Keratinocyte (primary cell): Measurements from ENCODE around the gene RAB37. TPM values are rescaled to one million over a fixed set of nuclear protein-coding genes. Genes with fewer than 3 reads are reported as not detected.

ENCODE experiments used
- DNase-seq: peaks from one replicate; pipeline ENCODE4 v3.0.0-alpha.2; 2011; ENCODE audit warnings: low read depth, missing footprints, low spot score
- FAIRE-seq: peaks from 2 replicates; lab custom pipeline; 2011; peaks lifted over from hg19 to GRCh38; lab: Jason Lieb, UNC
- H2AFZ ChIP-seq: 2 replicates; pipeline ENCODE4 v1.6.0; 2012; ENCODE audit warnings: low read length, control low read depth, inconsistent platforms; ENCODE audit not compliant: control insufficient read depth
- H3K27ac ChIP-seq: 2 replicates; pipeline ENCODE4 v1.5.1; 2011; ENCODE audit warnings: low read length; ENCODE audit not compliant: control insufficient read depth, insufficient read depth
- H3K27me3 ChIP-seq: 3 replicates; pipeline ENCODE4 v1.6.0; 2011; ENCODE audit warnings: low read length; ENCODE audit not compliant: control insufficient read depth, insufficient read depth; ENCODE audit errors: extremely low read depth
- H3K36me3 ChIP-seq, 2 experiments: 2 replicates in 1 of 2; 3 replicates in 1 of 2; pipeline ENCODE4 v1.5.1; 2011; ENCODE audit warnings: low read length in 2 of 2, mild to moderate bottlenecking in 1 of 2; ENCODE audit not compliant: control insufficient read depth in 2 of 2, insufficient read depth in 2 of 2; ENCODE audit errors: extremely low read depth in 1 of 2
- H3K4me1 ChIP-seq: 3 replicates; pipeline ENCODE4 v1.5.1; 2011; ENCODE audit warnings: low read length; ENCODE audit not compliant: control insufficient read depth, insufficient read depth; ENCODE audit errors: extremely low read depth
- H3K4me2 ChIP-seq: 3 replicates; pipeline ENCODE4 v1.6.0; 2011; ENCODE audit warnings: low read depth, low read length; ENCODE audit not compliant: control insufficient read depth, insufficient read depth; ENCODE audit errors: extremely low read depth
- H3K4me3 ChIP-seq, 3 experiments: fragments of 200-600 bp in 1 of 3; sonication (generic) in 1 of 3; 2 replicates in 2 of 3; 3 replicates in 1 of 3; pipeline ENCODE4 v1.5.1; 2011 to 2016; ENCODE audit warnings: low read length in 3 of 3, mild to moderate bottlenecking in 3 of 3, control low read depth in 2 of 3, inconsistent platforms in 1 of 3, low read depth in 1 of 3, mixed read lengths in 1 of 3, mixed run types in 1 of 3, moderate library complexity in 1 of 3; ENCODE audit not compliant: control insufficient read depth in 2 of 3, insufficient read depth in 2 of 3; ENCODE audit errors: extremely low read depth in 1 of 3
- H3K79me2 ChIP-seq: 2 replicates; pipeline ENCODE4 v1.6.0; 2012; ENCODE audit warnings: low read length; ENCODE audit not compliant: control insufficient read depth, insufficient read depth
- H3K9ac ChIP-seq: 3 replicates; pipeline ENCODE4 v1.6.0; 2011; ENCODE audit warnings: low read length; ENCODE audit not compliant: control insufficient read depth, insufficient read depth; ENCODE audit errors: extremely low read depth
- H3K9me1 ChIP-seq: 3 replicates; pipeline ENCODE4 v1.6.0; 2011; ENCODE audit warnings: low read length; ENCODE audit not compliant: control insufficient read depth, insufficient read depth; ENCODE audit errors: extremely low read depth
- H3K9me3 ChIP-seq: 2 replicates; pipeline ENCODE4 v1.5.1; 2012; ENCODE audit warnings: low read depth, low read length; ENCODE audit not compliant: control insufficient read depth
- H4K20me1 ChIP-seq: 3 replicates; pipeline ENCODE4 v1.6.0; 2011; ENCODE audit warnings: low read length; ENCODE audit not compliant: control insufficient read depth, insufficient read depth; ENCODE audit errors: extremely low read depth
- CTCF ChIP-seq, 3 experiments: IDR thresholded peaks in 1 of 3; conservative IDR thresholded peaks in 1 of 3; optimal IDR thresholded peaks in 1 of 3; 2 replicates in 2 of 3; 3 replicates in 1 of 3; pipeline versions ENCODE3 to v1.5.1; 2011; ENCODE audit warnings: low read length in 3 of 3, mild to moderate bottlenecking in 3 of 3, moderate library complexity in 2 of 3, control low read depth in 1 of 3, inconsistent platforms in 1 of 3; ENCODE audit not compliant: insufficient read depth in 2 of 3; ENCODE audit errors: extremely low read depth in 1 of 3
- EZH2 ChIP-seq: IDR thresholded peaks from one replicate; pipeline ENCODE4 v1.6.1; 2012; ENCODE audit warnings: inconsistent platforms, mild to moderate bottlenecking, low read length, moderate library complexity
- dilution Hi-C: fragments of 300-500 bp; cut with MboI; formaldehyde crosslinking; loops from one replicate; pipeline ENCODE4 v1.7.0; 2020; ENCODE audit warnings: low sequenced_read_pairs; ENCODE audit not compliant: extremely low pct_ligation_motif_present
- polyA plus RNA-seq, 5 experiments: library from polyadenylated mRNA; depleted of rRNA in 3 of 5; stranded (reverse) in 3 of 5; stranded (forward) in 1 of 5; unstranded in 1 of 5; fragments of >200 nt; gene quantifications; 1 replicate in 1 of 5; 2 replicates in 3 of 5; 3 replicates in 1 of 5; pipeline versions ENCODE4 v1.2.1 to v1.2.3, GENCODE V29; 2011 to 2012; ENCODE audit warnings: missing spikeins in 2 of 5, low read depth in 1 of 5, low replicate concordance in 1 of 5

RAB37 gene
- polyA plus RNA-seq, 1 donor (not counting 4 experiments of a cell fraction or from before 2014, with no cell fraction given), result 0.03 TPM

- Histone ChIP-seq H3K4me1 (no peaks in the 10 kb centered on the region), H3K4me3 (no peak overlapping the region), H3K4me2 (no peak overlapping the region), H3K36me3 (peaks cover 17 to 42% of the 10 kb centered on the region in 2 experiments), H2AFZ (no peak overlapping the region), H3K79me2 (no peaks in the 10 kb centered on the region), H3K9me1 (no peaks in the 10 kb centered on the region), H4K20me1 (no peaks in the 10 kb centered on the region), H3K27ac (no peak overlapping the region), H3K9me3 (no peaks in the 10 kb centered on the region), H3K9ac (no peak overlapping the region), H3K27me3 (no peaks in the 10 kb centered on the region)
- TF ChIP-seq CTCF (optimal IDR thresholded peaks at IDR 0.05 in 1 of 3, IDR thresholded peaks at IDR 0.05 in 1 of 3, conservative IDR thresholded peaks at IDR 0.05 in 1 of 3; ENCODE audit: extremely low read depth in 1 of 3, insufficient read depth in 2 of 3, low read length in 3 of 3) (no peak), EZH2 (no peak)
- no peak for FAIRE-seq
- no peak for DNase-seq
- dilution Hi-C loops, result no loop called here
Observed at GRCh38 chr17:74796866-74797265, 59.8 kb downstream of the RAB37 start.

Other genes with a start within 250 kb of the RAB37 start
- gene CD300LB, start 205.8 kb upstream of the RAB37 start, polyA plus RNA-seq, result not detected in 3 replicates
- gene CD300C, start 191.1 kb upstream of the RAB37 start, polyA plus RNA-seq, result not detected in 3 replicates
- gene CD300H, start 169.7 kb upstream of the RAB37 start, polyA plus RNA-seq, result not detected in 3 replicates
- not detected in 3 replicates for gene CD300LD, start 145.0 kb upstream of the RAB37 start, polyA plus RNA-seq
- not detected in 3 replicates for gene CD300E, start 113.5 kb upstream of the RAB37 start, polyA plus RNA-seq
- gene CD300LF, start 24.3 kb upstream of the RAB37 start, polyA plus RNA-seq, result not detected in 3 replicates
- gene NHERF1, start 11.4 kb downstream of the RAB37 start, polyA plus RNA-seq, result 30.6 to 48.8 TPM (median 45.6 TPM) in 3 replicates
- gene NAT9, start 39.1 kb downstream of the RAB37 start, polyA plus RNA-seq, result 34.6 to 49.8 TPM (median 36.9 TPM) in 3 replicates
- not detected in 3 replicates for gene GRIN2C, start 122.6 kb downstream of the RAB37 start, polyA plus RNA-seq
- gene FDXR, start 135.7 kb downstream of the RAB37 start, polyA plus RNA-seq, result 9.3 to 18.8 TPM (median 12.0 TPM) in 3 replicates
- 0.07 to 0.57 TPM in 2 of 3 replicates, not detected in the other for gene FADS6, start 156.4 kb downstream of the RAB37 start, polyA plus RNA-seq
- gene USH1G, start 186.0 kb downstream of the RAB37 start, polyA plus RNA-seq, result 0.03 to 1.3 TPM (median 0.34 TPM) in 3 replicates
- 0.08 TPM in 1 of 3 replicates, not detected in the others for gene OTOP2, start 187.0 kb downstream of the RAB37 start, polyA plus RNA-seq
- 0.03 to 0.05 TPM in 2 of 3 replicates, not detected in the other for gene OTOP3, start 198.6 kb downstream of the RAB37 start, polyA plus RNA-seq
- gene HID1, start 235.5 kb downstream of the RAB37 start, polyA plus RNA-seq, result 0.19 to 1.0 TPM (median 0.33 TPM) in 3 replicates